HG02938 (cell line): ENCODE results near the gene SLC37A1.
A peak's percentile ranks its signal among the peaks of the same experiment; 100 is the strongest.

Experiments used
- ATAC-seq: cut with Tn5 transposase; IDR thresholded peaks from one replicate; pipeline ENCODE4 v1.9.1; 2021; ENCODE audit warnings: mild to moderate bottlenecking, moderate library complexity; ENCODE audit not compliant: unreplicated experiment

The SLC37A1 gene

GRCh38 chr21:42525676-42526378 is 12.2 kb downstream of the SLC37A1 start:
- no peak for ATAC-seq

- no peak for ATAC-seq
Observed at GRCh38 chr21:42526379-42526727, 12.7 kb downstream of the SLC37A1 start.

- no peak for ATAC-seq
Observed at GRCh38 chr21:42527127-42527488, 13.5 kb downstream of the SLC37A1 start.

- ATAC-seq, result no peak
Observed at GRCh38 chr21:42527489-42528158, 14.0 kb downstream of the SLC37A1 start.

GRCh38 chr21:42530167-42530518 is 16.5 kb downstream of the SLC37A1 start:
- no peak for ATAC-seq

- ATAC-seq, result no peak
Observed at GRCh38 chr21:42531771-42532170, 18.1 kb downstream of the SLC37A1 start.

- no peak for ATAC-seq
Observed at GRCh38 chr21:42532466-42533181, 19.0 kb downstream of the SLC37A1 start.

- no peak for ATAC-seq
Observed at GRCh38 chr21:42533306-42533962, 19.8 kb downstream of the SLC37A1 start.

GRCh38 chr21:42533963-42534355 is 20.3 kb downstream of the SLC37A1 start:
- no peak for ATAC-seq

- ATAC-seq, result no peak
Observed at GRCh38 chr21:42534421-42535378, 21.0 kb downstream of the SLC37A1 start.

GRCh38 chr21:42535602-42536171 is 22.0 kb downstream of the SLC37A1 start:
- peak; percentile 44 for ATAC-seq

GRCh38 chr21:42536601-42537000 is 22.9 kb downstream of the SLC37A1 start:
- ATAC-seq, result no peak

- no peak for ATAC-seq
Observed at GRCh38 chr21:42537106-42537742, 23.6 kb downstream of the SLC37A1 start.

GRCh38 chr21:42538479-42539275 is 25.0 kb downstream of the SLC37A1 start:
- no peak for ATAC-seq

- no peak for ATAC-seq
Observed at GRCh38 chr21:42539342-42539741, 25.7 kb downstream of the SLC37A1 start.

- ATAC-seq, result no peak
Observed at GRCh38 chr21:42539931-42540343, 26.3 kb downstream of the SLC37A1 start.

- ATAC-seq, result no peak
Observed at GRCh38 chr21:42540396-42540795, 26.7 kb downstream of the SLC37A1 start.

- ATAC-seq, result no peak
Observed at GRCh38 chr21:42541174-42541573, 27.5 kb downstream of the SLC37A1 start.

- ATAC-seq, result no peak
Observed at GRCh38 chr21:42541618-42542017, 28.0 kb downstream of the SLC37A1 start.
